ENCODE measurements around the gene RALGAPA2.

Gene RALGAPA2

DNA sequence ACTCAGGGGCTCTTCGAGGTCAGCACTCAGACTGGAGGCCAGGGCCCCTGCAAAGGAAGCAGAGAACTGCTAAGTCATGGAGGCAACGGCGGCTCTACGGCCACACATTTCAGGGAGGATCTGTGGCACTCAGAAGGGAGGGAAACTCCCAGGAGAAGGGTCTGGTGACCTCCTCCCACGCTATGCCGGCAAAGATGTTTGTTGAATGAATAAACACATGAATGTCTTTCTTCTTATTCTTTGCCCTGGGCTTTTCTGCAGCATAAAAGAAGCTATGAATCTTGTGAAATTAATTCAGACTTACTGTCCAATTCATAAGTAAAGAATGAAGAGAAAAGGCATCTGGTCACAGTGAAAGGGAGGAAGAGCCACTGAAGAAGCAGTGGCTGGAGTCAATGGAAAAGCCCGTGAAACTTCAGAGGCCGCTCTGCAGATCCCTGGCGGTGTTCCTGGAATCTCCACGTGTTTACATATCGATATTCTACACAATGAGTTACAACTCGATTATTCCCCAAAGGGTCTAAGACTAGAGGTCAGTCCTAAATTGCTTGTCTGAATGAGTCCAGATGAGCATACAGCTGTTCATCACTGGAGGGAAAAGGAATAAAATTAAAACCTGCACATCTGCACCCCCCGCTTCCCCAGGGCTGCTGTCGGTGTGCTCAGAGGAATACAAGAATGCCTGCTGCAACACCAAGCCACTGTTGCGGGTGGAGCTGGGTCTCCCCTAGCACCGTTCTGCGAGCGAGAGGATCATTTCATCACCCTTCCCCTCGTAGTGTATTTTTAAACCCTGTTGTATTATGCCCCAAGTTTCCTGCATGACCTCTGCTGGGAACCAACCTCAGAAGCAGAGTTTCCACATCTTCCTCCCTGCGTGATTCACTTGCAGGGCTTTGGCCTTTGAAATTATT lies 319.0 kb downstream of the RALGAPA2 start:
- no peak for DNase-seq

- DNase-seq, result no peak
These were observed 320.7 kb downstream of the RALGAPA2 start for GRCh38 chr20:20391766-20392165.

DNA sequence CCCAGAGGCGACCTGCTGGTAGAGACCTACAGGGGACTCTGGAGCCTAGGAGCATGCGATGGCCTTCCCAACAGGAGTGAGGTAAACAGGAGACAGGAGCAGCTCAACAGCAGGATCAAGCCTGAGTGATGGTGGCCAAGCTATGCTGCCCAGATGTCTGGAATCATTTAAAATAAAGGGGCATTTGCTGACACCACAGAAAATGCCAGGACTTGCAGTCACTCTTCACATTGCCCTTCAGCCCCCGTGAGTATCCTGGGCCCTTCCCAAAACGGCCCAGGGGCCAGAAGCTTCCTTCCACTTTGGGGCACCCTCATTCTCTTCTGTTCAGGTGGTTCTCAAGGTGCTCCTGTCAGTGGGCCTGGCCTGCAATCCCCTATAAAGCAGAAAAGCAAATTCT lies 321.3 kb downstream of the RALGAPA2 start:
- no peak for DNase-seq

- DNase-seq, result no peak
These were observed 322.1 kb downstream of the RALGAPA2 start for GRCh38 chr20:20390393-20390792.

DNA sequence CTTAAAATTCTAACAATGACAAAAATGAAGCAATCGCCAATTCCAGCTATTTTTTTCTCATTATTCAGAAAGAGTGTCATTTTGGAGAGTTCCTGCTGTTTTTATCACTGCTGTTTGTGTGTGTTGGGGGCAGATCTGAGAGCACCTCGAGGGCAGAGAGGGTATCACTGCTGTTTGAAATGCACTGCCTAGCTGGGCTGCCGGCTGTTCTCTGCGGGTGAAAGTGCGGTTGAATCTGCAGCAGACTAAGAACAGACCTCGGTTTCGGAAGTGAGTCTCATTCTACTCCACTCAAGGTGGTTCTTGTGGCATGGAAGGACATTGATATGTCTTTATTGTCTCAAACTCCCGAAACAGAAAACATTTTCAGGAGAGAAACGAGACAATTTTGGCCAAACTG lies 326.3 kb downstream of the RALGAPA2 start:
- no peak for DNase-seq

- DNase-seq, result peak; percentile 39
These were observed 336.6 kb downstream of the RALGAPA2 start for GRCh38 chr20:20375862-20376261.

- DNase-seq, result peak; percentile 59
These were observed 339.3 kb downstream of the RALGAPA2 start for GRCh38 chr20:20373091-20373571.

DNA sequence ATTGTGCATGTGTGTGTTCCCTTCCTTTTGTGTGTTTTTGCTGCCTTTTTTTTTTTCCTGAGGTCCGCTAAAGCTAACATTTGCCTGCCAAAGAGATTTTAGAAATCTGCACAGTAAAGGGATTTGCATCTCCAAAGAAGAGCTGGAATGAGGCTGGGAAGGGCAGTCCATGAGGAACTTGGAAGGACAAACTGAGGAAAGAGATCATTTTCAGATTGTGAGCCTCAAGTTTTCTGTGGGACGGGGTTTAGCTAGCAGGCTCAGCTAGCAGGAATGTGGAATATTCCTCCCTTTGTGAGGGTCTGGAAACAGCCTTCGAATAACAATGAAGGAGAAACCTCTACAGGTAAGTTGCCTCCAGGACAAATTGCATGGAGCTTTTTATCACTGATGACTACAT lies 340.8 kb downstream of the RALGAPA2 start:
- DNase-seq, result no peak

GRCh38 chr20:20371083-20371482 lies 341.4 kb downstream of the RALGAPA2 start:
- peak; percentile 12 for DNase-seq

DNA sequence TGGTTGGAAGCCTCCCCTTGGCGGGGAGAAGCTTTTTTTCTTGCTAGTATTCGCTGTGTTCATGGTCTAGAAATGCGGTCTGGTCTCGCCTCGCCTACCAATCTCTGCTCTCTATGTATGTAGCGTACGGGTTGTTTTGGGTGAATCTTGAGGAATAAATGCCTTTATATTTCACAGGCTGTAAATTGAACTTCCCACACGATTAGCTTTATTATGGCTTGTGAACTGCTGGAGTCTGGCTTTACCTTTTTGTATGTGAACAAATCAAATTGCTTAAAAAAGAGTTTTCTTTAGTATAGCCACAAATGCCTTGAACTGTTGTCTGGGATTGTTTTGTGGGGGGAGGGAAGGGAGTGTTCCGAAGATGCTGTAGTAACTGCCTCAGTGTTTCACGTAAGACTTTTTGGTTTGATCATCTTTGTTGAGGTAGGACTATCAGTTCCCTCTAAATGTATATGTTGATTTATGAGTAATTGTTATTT lies 342.3 kb downstream of the RALGAPA2 start:
- peak; percentile 39 for DNase-seq

GRCh38 chr20:20369250-20370093 lies 343.0 kb downstream of the RALGAPA2 start:
- DNase-seq, result peak; percentile 39

- DNase-seq, result peak; percentile 26
These were observed 343.8 kb downstream of the RALGAPA2 start for GRCh38 chr20:20368418-20369249.

- DNase-seq, result peak; percentile 96
These were observed 344.6 kb downstream of the RALGAPA2 start, which contains the start of gene INSM1 for GRCh38 chr20:20367575-20368417. INSM1 (plus strand) TSS chr20:20368104; CDS start chr20:20368268, 164 bp downstream.

DNA sequence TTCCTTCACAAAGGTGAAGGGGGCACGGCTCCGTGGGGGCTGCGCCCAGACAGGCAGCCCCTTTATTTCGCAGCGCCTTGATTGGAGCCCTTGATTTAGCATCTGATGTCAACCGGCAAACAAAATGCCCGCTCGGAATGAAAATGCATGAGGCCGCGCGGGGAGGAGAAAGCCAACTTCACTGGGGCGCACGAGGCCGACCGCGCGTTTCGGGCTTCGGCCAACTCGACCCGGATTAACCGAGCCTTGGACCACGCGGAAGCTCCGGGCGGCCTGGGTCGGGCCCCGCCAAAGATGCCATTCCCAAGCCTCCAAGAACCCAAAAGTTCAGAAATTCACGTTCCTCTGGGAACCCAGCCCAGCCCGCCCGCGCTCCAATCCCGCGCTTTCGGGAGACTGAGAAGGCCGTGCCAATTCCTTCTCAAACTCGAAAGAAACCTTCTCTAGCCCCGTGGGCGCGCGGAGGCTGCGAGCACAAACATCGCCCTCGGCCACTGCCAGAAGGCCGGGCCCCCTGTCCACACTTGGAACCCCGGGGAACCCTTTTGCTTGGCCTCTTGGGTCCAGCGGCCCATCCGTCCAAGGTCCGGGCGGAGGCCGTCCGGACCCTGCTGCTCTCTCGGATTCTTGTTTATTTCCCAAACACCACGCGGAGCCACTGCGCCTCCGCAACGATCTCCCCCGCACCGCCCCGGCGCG lies 345.4 kb downstream of the RALGAPA2 start:
- DNase-seq, result no peak

- peak; percentile 80 for DNase-seq
These were observed 345.9 kb downstream of the RALGAPA2 start for GRCh38 chr20:20366551-20366875.

- DNase-seq, result peak; percentile 74
These were observed 346.8 kb downstream of the RALGAPA2 start for GRCh38 chr20:20365480-20366161.

DNA sequence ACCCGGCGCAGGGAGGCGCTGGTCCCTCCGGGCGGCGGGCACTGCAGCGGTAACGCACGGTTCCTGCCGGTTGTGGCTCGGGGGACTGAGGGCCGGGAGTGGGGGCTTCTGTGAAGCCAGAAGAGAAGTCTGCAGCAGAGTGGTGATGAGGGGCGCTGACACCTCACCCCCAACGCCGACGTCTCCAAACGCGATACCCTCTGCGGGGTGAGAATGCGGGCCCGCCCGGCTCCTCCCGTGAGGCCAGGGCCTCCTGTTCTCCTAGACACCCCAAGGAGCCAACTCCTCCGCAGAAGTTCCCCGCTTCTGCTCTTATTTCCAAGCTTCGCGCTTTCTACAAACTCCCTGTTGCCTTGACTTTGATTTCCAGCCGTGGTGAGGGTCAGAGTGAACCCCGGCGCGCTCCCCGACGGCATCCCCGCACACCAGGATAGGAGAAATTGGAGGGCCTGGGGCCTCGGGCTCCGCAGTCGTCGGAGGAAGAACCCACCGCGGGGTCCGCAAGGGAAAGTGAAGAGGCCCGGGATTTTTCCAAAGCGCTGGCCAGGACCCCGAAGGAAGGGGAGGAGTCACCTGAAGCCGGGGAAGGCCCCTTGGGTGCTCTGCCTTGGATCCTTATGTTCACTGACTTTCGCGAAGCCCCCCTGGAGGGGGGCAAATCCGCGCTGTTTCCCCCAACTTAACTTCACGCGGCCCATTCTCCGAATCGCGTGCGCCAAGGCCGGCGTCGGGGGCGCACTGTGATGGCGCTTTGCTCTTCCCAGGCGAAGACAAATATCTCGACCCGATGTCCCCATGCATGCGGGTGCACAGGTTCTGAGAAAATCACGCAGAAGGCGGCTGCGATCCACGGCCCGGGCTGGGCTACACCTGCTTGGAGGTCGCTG lies 347.6 kb downstream of the RALGAPA2 start:
- peak; percentile 62 for DNase-seq

GRCh38 chr20:20363799-20364592 lies 348.4 kb downstream of the RALGAPA2 start:
- peak; percentile 94 for DNase-seq
